ENCODE results near the gene ITGB2. TPM values are rescaled to one million over a fixed set of nuclear protein-coding genes. Genes with fewer than 3 reads are reported as not detected.
"Not testable (repeated sequence)": the region's sequence is repeated elsewhere in the genome, so short reads cannot be mapped to it uniquely, and the experiment has no call there.

Gene ITGB2
- total RNA-seq, 1 experiment from 2014 or later: 38.8 TPM

DNA sequence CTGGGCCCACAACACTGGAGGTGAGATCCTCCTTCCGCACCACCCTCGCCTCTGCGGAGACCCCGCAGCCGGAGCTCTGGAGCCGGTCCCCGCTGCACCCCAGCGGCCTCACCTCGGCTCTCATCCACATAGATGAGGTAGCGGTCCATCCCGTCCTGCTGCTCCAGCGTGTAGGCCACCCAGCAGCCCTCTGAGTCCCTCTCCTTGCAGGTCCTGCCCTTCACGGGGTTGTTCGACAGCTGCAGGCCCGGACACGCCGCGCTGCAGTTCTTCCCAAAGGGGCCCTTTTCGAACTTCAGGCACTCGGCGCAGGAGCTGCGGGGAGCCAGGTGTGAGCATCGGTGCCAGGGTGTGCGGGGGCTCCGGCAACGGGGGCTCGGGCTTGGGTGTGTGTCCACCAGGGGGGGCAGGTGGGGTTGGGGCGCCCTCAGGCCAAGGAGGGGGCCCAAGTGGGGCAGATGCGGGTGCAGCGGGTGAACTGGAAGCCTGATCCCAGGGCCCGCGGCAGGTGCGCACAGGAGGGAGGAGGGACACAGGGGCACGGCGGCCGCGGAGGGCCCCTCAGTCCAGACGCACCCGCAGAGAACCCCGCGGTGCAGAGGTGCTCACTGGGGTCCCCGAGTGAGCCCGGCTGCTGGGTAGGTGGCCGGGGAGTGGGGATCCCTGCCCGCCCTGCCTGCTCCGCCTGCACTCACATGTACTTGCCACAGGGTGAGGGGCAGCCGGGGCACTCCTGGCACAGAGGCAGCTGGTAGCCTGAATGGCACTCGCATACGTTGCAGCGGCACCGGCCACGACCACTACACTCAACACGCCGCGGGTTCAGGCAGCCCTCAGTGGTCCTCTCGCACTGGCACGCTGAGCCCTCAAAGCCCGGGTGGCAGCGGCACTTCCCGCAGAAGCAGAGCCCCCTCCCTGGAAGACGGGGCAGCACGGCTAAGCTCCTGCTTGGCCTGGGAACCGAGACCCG lies 31.8 kb downstream of the ITGB2 start:
- DNase-seq: no peak
- Histone ChIP-seq H3K27ac (no peak overlapping the region), H3K36me3 (peaks cover 2% of the 10 kb centered on the region; the same call in 1 of the 2 replicates), H3K9me3 (replicated peaks) (no peaks in the 10 kb centered on the region), H3K4me3 (no peak overlapping the region), H3K4me1 (peaks cover 11% of the 10 kb centered on the region), H3K27me3 (no peaks in the 10 kb centered on the region)

DNA sequence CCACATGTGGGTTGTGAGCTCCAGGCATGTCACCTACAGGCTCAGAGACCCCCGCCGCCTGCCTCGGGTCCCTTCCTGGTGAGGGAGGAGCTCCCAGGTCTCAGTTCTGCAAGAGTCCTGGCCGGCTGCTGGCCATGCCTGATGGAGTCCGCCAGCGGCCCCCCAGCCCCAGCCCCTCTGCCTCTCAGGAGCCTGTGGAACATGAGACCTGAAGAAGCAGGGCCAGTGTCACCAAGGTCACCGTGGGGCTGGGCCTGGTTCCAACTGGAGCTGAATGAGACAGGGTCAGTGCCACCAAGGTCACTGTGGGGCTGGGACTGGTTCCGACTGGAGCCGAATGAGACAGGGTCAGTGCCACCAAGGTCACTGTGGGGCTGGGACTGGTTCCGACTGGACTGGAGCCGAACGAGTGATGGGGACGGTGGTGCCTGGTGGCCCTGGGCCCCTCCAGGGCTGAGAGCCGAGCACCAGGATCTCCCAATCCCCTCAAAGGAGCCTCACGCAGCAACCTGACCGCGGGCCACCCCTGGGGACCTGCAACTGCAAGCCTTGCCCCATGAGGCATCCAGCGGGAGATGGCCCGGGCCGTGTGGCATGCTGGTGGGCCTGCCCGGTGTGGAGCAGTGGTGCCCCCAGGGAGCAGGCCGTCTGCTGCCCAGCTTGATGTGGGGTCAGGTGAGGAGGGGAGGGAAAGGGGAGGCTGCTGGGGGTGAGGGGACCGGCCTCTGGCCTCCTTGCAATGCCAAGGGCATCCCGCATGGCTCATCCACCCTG lies 32.7 kb downstream of the ITGB2 start:
- peaks cover 2% of the 10 kb centered on the region; the same call in 1 of the 2 replicates for H3K36me3 ChIP-seq
- H3K27ac ChIP-seq: no peak overlapping the region
- H3K9me3 ChIP-seq (replicated peaks): no peaks in the 10 kb centered on the region
- H3K4me3 ChIP-seq: no peak overlapping the region
- no peaks in the 10 kb centered on the region for H3K27me3 ChIP-seq
- H3K4me1 ChIP-seq: peaks cover 11% of the 10 kb centered on the region
- no peak for DNase-seq

- no peak overlapping the region for H3K4me3 ChIP-seq
- no peak for DNase-seq
Observed at GRCh38 chr21:44887126-44887806, 33.4 kb downstream of the ITGB2 start.

GRCh38 chr21:44886113-44887075 lies 34.3 kb downstream of the ITGB2 start:
- DNase-seq: no peak
- peaks cover 17% of the 10 kb centered on the region for H3K4me1 ChIP-seq
- no peaks in the 10 kb centered on the region for H3K9me3 ChIP-seq (replicated peaks)
- H3K27me3 ChIP-seq: no peaks in the 10 kb centered on the region
- H3K4me3 ChIP-seq: no peak overlapping the region
- H3K36me3 ChIP-seq: no peaks in the 10 kb centered on the region
- no peak overlapping the region for H3K27ac ChIP-seq

More at GRCh38 chr21:44887126-44887806, 33.4 kb downstream of the ITGB2 start:
- Histone ChIP-seq H3K4me1 (peaks cover 14% of the 10 kb centered on the region), H3K36me3 (no peaks in the 10 kb centered on the region), H3K27me3 (no peaks in the 10 kb centered on the region), H3K9me3 (replicated peaks) (no peaks in the 10 kb centered on the region), H3K27ac (no peak overlapping the region)

GRCh38 chr21:44885615-44886014 lies 35.1 kb downstream of the ITGB2 start:
- Histone ChIP-seq H3K4me1 (peaks cover 20% of the 10 kb centered on the region), H3K9me3 (replicated peaks) (no peaks in the 10 kb centered on the region), H3K27me3 (no peaks in the 10 kb centered on the region), H3K27ac (no peak overlapping the region), H3K36me3 (no peaks in the 10 kb centered on the region), H3K4me3 (no peak overlapping the region)
- DNase-seq: no peak

GRCh38 chr21:44884097-44884496 lies 36.6 kb downstream of the ITGB2 start:
- Histone ChIP-seq H3K9me3 (replicated peaks) (no peaks in the 10 kb centered on the region), H3K27ac (no peak overlapping the region), H3K4me1 (peaks cover 27% of the 10 kb centered on the region), H3K4me3 (no peak overlapping the region), H3K36me3 (no peaks in the 10 kb centered on the region), H3K27me3 (no peaks in the 10 kb centered on the region)
- no peak for DNase-seq

DNA sequence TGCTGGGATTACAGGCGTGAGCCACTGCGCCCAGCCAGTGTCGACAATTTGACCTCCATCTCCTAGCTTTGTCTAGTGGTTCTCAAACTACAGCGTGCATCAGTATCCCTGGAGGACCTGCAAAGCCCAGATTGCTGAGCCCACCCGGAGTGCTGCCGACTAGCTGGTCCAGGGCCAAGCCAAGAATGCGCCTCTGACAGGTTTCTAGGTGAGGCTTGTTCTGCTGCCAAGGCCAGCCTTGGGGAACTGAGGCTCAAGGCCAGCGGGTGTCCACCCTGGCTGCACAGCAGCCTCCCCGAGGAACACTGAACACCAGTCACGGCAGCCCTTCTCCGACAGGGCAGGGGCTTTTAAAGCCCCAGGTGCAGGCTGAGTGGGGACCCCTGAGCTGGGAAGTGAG lies 37.4 kb downstream of the ITGB2 start:
- no peaks in the 10 kb centered on the region for H3K27me3 ChIP-seq
- H3K4me1 ChIP-seq: peaks cover 27% of the 10 kb centered on the region
- no peaks in the 10 kb centered on the region for H3K9me3 ChIP-seq (replicated peaks)
- H3K36me3 ChIP-seq: no peaks in the 10 kb centered on the region
- DNase-seq: no peak
- no peak overlapping the region for H3K27ac ChIP-seq
- H3K4me3 ChIP-seq: no peak overlapping the region

DNA sequence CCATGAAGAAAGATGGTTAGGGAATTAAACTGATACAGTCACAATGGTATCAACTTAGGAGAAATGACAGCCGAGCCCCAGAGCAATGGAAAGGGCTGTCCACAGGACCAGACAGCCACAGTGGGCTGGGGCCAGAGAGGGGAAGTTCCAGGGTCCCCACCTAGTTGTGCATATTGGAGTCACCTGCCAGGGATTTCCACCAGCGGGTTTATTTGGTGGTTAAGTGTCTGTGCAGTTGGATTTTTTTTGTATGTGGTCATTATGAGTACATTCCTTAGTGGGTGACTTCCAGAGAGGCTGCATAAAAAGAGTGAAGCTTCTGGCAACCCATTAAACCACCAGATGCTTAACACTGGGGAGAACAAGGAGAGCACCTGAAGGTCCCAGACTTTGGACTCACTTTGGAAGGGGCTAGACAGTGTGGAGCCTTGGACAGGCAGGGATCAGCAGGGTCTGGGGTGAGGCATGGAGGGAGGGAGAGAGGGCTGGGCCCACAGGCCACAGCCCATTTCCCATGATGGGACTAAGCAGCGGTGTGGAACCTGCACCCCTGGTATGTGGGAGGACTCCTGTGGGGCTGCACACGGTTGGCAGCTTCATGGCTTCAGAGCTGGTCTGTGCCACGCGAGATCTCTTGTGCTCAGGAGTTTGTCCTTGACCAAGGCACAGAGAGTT lies 39.4 kb downstream of the ITGB2 start:
- Histone ChIP-seq H3K4me3 (no peak overlapping the region), H3K27ac (peak overlapping the region; percentile 46), H3K36me3 (no peaks in the 10 kb centered on the region), H3K27me3 (no peaks in the 10 kb centered on the region), H3K4me1 (peaks cover 27% of the 10 kb centered on the region), H3K9me3 (replicated peaks) (no peaks in the 10 kb centered on the region)
- DNase-seq: peak; percentile 45 to 51

DNA sequence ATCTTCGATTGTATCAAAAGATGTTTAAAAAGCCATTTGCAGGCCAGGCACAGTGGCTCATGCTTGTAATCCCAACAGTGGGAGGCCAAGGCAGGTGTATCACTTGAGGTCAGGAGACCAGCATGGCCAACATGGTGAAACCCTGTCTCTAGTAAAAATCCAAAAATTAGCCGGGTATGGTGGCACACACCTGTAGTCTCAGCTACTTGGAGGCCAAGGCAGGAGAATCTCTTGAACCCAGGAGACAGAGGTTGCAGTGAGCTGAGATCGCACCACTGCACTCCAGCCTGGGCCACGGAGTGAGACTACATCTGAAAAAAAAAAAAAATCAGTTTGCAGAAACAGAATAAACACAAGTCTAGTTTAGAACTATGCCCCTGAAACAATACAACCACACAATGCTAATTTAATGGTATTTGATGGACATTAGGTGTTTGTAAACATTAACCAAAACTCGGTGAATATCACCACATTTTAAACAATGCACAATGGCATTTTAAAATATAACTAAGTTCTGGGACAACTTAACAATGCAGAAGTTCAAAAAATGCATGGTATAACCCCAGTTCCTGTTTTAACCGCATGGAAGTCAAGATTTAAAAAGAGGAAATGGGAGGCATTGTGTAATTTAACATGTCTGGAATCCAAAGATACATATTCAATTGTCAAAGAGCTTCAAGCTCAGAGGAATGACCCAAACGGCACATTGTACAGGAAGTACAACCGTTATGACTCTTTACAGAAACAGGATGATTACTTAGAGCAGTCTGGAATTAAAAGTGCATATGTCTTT lies 40.1 kb downstream of the ITGB2 start:
- no peak overlapping the region for H3K4me3 ChIP-seq
- H3K4me1 ChIP-seq: peaks cover 27% of the 10 kb centered on the region
- H3K9me3 ChIP-seq (replicated peaks): no peaks in the 10 kb centered on the region
- DNase-seq: no peak
- no peaks in the 10 kb centered on the region for H3K36me3 ChIP-seq
- H3K27me3 ChIP-seq: no peaks in the 10 kb centered on the region
- H3K27ac ChIP-seq: peak overlapping the region; percentile 46

DNA sequence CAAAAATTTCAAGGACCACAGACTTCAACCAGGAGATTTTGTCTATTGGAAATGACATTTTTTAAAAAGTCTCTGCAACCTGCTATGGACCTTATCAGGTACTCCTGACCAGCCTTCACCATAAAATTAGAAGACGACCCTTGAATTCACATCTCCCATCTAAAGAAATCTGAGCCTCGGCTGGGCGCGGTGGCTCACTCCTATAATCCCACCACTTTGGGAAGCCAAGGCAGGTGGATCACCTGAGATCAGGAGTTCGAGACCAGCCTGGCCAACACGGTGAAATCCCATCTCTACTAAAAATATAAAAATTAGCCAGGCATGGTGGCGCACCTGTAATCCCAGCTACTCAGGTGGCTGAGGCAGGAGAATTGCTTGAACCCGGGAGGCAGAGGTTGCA lies 41.5 kb downstream of the ITGB2 start:
- H3K36me3 ChIP-seq; H3K27me3 ChIP-seq; H3K9me3 ChIP-seq (replicated peaks); H3K4me3 ChIP-seq; H3K27ac ChIP-seq; DNase-seq: not testable (repeated sequence)
- peaks cover 27% of the 10 kb centered on the region for H3K4me1 ChIP-seq

DNA sequence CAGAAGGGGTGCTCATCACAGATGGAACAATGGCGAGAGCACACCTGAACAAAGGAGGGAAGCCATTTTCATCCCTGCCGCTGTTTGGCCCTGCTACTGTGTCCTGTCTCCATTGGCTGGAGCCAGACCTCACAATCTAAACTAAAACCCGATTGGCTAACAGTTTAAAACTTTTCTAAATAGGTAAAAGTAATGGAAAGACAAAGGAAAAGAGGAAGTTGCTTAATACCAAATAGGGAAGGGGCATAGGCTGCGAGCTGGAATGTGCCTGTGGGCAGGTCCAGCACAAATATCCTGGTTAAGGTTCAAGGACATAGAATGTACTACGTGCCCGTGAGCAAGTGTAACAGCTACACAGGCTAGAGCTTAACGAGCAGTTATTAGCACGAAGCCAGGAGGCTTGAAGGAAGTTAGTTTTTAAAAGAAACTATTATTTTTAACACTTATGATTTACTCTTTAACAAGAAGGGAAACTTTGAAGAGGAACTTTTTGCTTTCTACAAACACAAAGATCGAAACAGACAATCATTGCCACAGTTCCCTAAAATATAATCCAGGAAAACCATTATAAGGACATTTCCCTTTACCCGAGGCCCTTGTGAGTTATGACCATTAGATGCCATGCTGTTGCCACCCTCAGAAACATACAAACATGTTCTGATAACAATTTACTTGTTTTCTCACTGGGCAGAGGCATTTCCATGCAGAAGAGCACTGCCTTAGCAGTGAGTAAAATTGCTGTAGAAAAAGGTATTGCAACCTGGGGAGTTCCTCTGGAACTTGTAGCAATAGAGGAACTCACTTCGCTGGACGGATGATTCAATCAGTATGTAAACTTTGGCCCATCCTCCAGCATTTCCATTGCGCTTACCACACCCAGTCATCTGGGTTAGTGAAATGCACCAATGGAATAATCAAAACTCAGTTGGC lies 42.4 kb downstream of the ITGB2 start:
- H3K4me3 ChIP-seq: no peak overlapping the region
- H3K27me3 ChIP-seq: no peaks in the 10 kb centered on the region
- H3K36me3 ChIP-seq: no peaks in the 10 kb centered on the region
- no peaks in the 10 kb centered on the region for H3K9me3 ChIP-seq (replicated peaks)
- no peak overlapping the region for H3K27ac ChIP-seq
- DNase-seq: no peak
- H3K4me1 ChIP-seq: peaks cover 27% of the 10 kb centered on the region

All from SJCRH30 (cell line).